ENCODE data around the gene TASP1.
"Not testable (repeated sequence)": the region's sequence is repeated elsewhere in the genome, so short reads cannot be mapped to it uniquely, and the experiment has no call there.

Gene TASP1

DNA sequence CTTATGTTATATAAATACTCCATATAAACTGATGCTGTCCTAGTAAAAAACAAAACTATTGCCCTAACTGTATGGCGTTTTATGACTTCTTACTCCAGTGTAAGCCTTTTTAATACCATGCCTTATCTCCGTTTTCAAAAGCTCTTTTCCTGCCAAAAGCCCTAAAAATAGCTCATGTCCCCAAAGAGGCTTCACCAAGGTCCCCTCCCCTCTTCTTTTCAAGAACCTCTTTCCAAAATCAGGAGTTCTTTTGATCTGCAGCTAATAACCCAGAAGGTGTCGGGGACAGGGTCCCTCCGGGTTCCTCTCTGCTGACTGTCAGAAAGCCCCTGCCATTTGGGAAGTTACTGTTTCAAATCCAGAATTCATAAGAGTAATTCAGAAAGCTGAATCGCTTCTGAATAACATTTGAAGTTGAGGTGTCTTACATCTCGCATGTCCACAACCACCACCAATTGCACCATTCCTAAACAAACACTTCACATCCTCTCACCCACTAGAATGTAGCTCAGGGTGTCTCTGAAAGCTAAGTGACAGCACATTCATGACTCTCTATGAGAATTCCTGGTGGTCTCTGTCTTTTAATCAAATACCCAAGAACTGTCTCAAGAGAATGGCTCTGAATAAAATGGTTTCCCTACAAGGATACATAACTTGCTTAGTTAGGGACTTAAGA lies 13.3 kb downstream of the TASP1 start:
- no peak overlapping the region for H3K4me3 ChIP-seq (replicated peaks; ENCODE audit: low read depth, low read length)
- no peaks in the 10 kb centered on the region for H3K36me3 ChIP-seq (ENCODE audit: control insufficient read depth, insufficient read depth, low read length)
- DNase-seq (ENCODE audit: extremely low read depth, insufficient read length) = no peak
- no peaks in the 10 kb centered on the region for H3K27me3 ChIP-seq (replicated peaks; ENCODE audit: control insufficient read depth, insufficient read depth, low read length)
- TF ChIP-seq, protein P1, sequence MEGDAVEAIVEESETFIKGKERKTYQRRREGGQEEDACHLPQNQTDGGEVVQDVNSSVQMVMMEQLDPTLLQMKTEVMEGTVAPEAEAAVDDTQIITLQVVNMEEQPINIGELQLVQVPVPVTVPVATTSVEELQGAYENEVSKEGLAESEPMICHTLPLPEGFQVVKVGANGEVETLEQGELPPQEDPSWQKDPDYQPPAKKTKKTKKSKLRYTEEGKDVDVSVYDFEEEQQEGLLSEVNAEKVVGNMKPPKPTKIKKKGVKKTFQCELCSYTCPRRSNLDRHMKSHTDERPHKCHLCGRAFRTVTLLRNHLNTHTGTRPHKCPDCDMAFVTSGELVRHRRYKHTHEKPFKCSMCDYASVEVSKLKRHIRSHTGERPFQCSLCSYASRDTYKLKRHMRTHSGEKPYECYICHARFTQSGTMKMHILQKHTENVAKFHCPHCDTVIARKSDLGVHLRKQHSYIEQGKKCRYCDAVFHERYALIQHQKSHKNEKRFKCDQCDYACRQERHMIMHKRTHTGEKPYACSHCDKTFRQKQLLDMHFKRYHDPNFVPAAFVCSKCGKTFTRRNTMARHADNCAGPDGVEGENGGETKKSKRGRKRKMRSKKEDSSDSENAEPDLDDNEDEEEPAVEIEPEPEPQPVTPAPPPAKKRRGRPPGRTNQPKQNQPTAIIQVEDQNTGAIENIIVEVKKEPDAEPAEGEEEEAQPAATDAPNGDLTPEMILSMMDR (IDR thresholded peaks at IDR 0.05; ENCODE audit: insufficient read depth, low read length, poor library complexity, severe bottlenecking) = no peak

DNA sequence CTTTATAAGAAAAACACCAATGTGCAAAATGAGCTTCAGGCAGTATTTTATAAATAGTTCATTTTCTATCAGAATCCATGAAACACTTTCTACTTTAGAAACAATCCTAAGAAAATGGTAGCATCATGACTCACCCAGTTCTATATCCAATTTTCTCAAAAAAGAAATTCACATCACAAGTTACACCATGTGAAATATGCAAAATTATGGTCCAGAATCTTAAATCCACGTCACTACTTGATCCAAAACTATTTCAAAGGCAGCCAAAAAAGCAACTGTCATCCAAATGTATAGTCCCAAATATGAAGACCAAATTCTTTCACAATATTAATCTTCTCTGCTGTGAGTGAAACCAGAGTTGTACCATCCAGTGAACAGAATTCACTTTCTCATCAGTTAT lies 19.3 kb downstream of the TASP1 start:
- DNase-seq (ENCODE audit: extremely low read depth, insufficient read length); H3K27me3 ChIP-seq (replicated peaks; ENCODE audit: control insufficient read depth, insufficient read depth, low read length); H3K4me3 ChIP-seq (replicated peaks; ENCODE audit: low read depth, low read length); H3K36me3 ChIP-seq (ENCODE audit: control insufficient read depth, insufficient read depth, low read length): not testable (repeated sequence)

DNA sequence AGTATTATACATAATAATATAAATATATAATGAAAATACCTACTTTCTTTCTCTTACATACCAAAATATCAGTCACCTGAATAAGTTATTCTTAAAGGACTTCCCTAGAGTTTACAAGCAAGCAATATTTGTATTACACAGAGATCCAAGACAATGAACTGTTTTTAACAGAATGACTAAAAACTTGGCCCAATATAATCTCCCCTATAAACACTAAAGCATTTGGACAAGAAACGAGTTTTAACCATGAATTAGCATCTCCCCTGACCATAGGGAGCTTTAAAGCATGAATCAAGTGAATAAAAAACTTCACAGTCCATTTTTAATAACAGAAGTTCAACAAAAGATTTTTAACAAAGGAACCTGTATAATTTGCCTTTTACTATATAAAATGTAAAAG lies 20.3 kb downstream of the TASP1 start:
- H3K36me3 ChIP-seq (ENCODE audit: control insufficient read depth, insufficient read depth, low read length); H3K27me3 ChIP-seq (replicated peaks; ENCODE audit: control insufficient read depth, insufficient read depth, low read length); H3K4me3 ChIP-seq (replicated peaks; ENCODE audit: low read depth, low read length); DNase-seq (ENCODE audit: extremely low read depth, insufficient read length): not testable (repeated sequence)

DNA sequence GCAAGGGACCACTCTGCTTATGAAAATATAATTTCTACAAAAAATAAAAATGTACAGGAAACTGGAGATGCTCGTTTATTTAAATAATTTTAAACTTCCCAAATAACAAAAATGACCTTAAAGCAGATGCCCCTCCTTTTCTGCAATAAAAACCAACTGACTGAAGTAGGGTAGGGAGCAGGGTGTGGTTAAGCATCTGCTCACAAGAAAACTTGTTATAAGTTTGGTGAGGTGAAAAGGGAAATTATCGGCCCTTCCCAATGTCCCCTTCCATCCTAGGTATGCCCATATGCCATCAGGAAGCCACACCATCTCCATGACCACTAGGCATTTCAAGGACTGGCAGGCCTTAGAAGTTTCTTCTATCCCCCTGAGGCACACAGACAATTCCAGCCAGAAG lies 21.1 kb downstream of the TASP1 start:
- H3K4me3 ChIP-seq (replicated peaks; ENCODE audit: low read depth, low read length); DNase-seq (ENCODE audit: extremely low read depth, insufficient read length); H3K36me3 ChIP-seq (ENCODE audit: control insufficient read depth, insufficient read depth, low read length); H3K27me3 ChIP-seq (replicated peaks; ENCODE audit: control insufficient read depth, insufficient read depth, low read length): not testable (repeated sequence)

DNA sequence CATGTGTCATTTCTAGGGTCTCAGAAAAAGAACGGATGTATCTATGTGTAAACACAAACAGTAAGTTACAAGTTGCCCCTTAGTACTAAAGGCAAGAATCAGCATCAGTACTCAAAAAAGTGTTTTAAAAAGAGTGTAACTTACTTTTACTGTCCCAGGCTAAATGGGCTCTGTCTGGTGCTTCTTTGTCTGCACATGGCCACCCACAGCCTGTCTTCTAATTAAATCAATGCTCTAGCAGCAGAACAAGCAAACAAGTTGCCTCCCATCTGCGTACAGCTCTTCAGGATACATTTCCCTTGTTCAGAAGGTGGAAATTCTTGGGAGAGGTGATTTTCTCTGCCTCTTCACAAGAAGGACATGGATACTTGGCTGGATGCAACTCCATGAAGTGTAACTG lies 22.0 kb downstream of the TASP1 start:
- H3K27me3 ChIP-seq (replicated peaks; ENCODE audit: control insufficient read depth, insufficient read depth, low read length); H3K36me3 ChIP-seq (ENCODE audit: control insufficient read depth, insufficient read depth, low read length); DNase-seq (ENCODE audit: extremely low read depth, insufficient read length); H3K4me3 ChIP-seq (replicated peaks; ENCODE audit: low read depth, low read length): not testable (repeated sequence)

DNA sequence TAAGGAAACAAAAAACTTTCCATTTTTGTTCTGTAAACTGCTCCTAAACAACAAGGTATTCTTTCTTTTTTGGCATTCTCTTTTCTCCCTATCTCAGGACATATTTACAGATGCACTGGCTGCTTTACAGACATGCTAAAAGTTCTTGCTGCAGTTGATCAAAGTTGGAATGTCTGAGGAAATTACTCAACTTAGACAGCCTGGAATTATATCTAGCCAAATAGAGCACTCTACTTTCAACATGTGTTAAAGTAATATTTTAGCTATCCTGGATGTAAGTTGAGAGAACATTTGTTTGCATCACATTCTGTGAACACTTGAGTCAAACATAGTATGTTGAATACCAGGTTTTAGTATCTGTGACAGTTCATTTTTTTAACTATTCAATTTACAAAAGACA lies 24.8 kb downstream of the TASP1 start:
- H3K4me3 ChIP-seq (replicated peaks; ENCODE audit: low read depth, low read length) = no peak overlapping the region
- DNase-seq (ENCODE audit: extremely low read depth, insufficient read length) = no peak
- TF ChIP-seq, protein P1 (IDR thresholded peaks at IDR 0.05; ENCODE audit: insufficient read depth, low read length, poor library complexity, severe bottlenecking) = no peak
- H3K36me3 ChIP-seq (ENCODE audit: control insufficient read depth, insufficient read depth, low read length) = no peaks in the 10 kb centered on the region; the same call in 1 of the 2 replicates
- H3K27me3 ChIP-seq (replicated peaks; ENCODE audit: control insufficient read depth, insufficient read depth, low read length) = no peaks in the 10 kb centered on the region

DNA sequence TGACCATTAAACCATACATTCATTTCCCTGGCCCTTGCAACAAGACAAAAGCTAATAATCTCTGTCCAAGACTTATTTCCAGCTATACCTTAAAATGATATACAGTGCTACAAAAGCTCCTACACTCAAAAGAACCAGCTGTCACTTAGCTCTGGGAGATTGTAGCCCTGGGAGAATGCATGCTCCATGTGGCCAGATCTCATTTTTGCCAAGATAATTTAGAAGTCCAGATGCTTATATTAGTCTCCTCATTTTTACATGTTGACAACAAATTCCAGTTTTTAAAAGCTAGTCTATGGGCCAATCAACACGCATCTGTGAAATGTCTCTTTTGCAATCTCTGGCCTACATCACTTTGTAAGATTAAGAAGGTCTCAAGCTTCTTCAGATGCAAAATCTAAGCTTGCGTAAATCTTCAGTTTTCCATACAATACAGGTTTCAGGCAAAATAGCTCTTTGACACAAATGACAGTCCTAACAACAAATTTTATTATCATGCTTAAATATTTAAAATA lies 27.1 kb downstream of the TASP1 start:
- no peaks in the 10 kb centered on the region for H3K27me3 ChIP-seq (replicated peaks; ENCODE audit: control insufficient read depth, insufficient read depth, low read length)
- H3K4me3 ChIP-seq (replicated peaks; ENCODE audit: low read depth, low read length) = no peak overlapping the region
- no peak for DNase-seq (ENCODE audit: extremely low read depth, insufficient read length)
- no peaks in the 10 kb centered on the region; the same call in 1 of the 2 replicates for H3K36me3 ChIP-seq (ENCODE audit: control insufficient read depth, insufficient read depth, low read length)
- TF ChIP-seq, protein P1 (IDR thresholded peaks at IDR 0.05; ENCODE audit: insufficient read depth, low read length, poor library complexity, severe bottlenecking) = no peak

DNA sequence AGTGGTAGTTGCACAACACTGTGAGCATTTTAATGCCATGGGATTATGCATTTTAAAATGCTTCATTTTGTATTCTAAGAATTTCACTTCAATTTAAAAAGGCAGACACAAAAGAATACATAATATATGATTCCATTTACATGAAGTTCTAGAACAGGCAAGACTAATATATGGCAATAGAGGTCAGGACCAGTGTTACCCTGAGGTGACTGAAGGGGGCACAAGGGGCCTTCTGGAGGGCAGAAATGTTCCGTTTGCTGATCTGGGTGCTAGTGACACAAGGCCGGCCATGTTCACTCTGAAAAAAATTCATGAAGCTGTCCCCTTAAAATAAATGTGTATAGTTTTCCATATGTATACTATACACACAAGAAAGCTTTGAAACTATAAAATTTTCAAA lies 28.5 kb downstream of the TASP1 start:
- Histone ChIP-seq H3K36me3 (ENCODE audit: control insufficient read depth, insufficient read depth, low read length) (no peaks in the 10 kb centered on the region; the same call in 1 of the 2 replicates), H3K4me3 (replicated peaks; ENCODE audit: low read depth, low read length) (no peak overlapping the region), H3K27me3 (replicated peaks; ENCODE audit: control insufficient read depth, insufficient read depth, low read length) (no peaks in the 10 kb centered on the region)
- TF ChIP-seq, protein P1 (IDR thresholded peaks at IDR 0.05; ENCODE audit: insufficient read depth, low read length, poor library complexity, severe bottlenecking) = peak; percentile 46
- DNase-seq (ENCODE audit: extremely low read depth, insufficient read length) = no peak

All from GM06990 (cell line).